Measurements from ENCODE around the gene CPA1. TPM values are rescaled to one million over a fixed set of nuclear protein-coding genes. Genes with fewer than 3 reads are reported as not detected.
A peak's percentile ranks its signal among the peaks of the same experiment; 100 is the strongest.

Gene CPA1
- total RNA-seq, 1 experiment from 2014 or later, result not detected

- DNase-seq (ENCODE audit: low read depth), result no peak
These were observed 14.3 kb downstream of the CPA1 start for GRCh38 chr7:130394421-130395195.

DNA sequence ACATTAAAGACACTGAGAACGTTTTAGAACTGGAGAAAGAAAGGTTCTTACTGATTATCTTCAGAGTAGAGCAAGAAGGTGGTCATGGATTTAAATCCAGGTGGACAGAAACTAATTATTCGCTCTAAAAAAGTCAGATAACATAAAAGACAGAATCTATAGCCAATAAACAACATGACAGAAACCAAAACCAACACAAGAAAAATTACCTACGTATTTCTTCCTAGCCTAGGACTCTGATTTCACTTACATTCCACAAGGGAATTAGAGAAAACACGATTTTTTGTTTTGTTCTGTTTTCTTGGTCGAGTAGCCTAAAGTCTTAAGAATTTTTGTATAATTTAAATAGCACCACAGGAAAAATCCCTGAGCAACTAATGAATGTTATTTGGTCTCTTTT, 15.1 kb downstream of the CPA1 start:
- no peak for DNase-seq (ENCODE audit: low read depth)

DNA sequence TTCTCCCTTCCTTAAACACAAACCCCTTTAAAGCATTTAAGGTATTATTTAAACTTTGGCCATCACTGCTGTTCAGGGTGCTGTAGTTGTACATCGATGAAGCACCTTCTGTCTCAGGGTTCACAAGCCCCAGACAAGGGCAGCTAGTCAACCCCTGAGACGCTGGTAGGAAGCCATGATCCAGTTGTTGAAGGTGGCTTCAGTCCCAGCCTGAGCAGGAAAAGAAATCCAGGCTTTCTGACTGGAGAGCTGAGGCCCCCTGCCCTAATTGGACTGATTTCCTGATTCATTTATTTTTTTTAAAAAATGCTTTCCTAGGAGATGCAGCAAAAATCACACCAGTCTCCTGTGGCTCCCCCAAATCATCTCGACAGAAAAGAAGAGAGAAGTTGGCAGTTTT, 15.8 kb downstream of the CPA1 start:
- DNase-seq (ENCODE audit: low read depth), result no peak

DNA sequence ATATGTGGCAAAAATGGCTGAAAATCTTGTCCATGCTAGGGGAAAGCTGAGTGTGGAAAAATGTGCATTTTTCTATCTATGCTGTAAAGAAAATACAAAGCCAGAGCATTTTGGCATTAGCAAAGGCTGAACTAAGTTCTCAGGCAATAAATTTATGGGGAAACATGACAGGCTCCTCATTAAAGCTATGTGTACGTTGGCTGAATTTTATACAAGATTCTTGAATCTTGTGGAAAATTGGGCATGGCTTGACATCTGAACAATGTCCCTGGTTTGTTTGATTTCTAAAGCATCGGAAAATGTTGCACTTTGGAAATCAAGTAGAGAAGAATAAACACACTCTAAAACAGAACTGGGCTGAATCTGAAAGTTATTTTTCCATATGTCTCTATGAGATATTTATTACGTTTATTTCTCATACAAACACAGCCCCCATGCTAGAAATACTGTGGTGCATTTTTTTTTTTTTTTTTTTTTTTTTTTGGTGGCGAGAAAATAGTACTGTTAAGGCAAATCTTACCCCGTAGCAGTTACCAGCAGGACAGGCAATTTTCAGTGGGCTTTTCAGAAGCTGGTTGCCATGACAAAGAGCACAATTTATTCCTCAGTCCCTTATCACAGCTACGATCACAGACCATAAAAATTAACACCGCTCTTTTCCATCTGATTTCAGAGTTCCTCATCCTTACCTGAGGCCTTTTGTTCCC, 16.9 kb downstream of the CPA1 start:
- no peak for DNase-seq (ENCODE audit: low read depth)

DNA sequence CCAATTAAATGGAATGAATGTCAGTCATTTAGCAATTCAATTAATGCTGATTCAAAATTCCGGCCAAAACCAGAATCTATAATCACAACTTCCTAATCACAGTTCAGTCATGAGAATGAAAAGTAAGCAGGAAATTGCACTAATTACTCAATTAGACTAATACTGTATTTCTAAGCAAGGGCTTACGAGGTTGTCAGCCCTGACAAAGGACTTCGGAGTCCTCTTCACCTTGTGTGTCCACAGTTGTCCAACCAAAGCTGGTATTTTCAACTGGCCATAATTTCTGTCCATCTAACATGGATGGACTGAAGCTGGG, 17.4 kb downstream of the CPA1 start:
- no peak for DNase-seq (ENCODE audit: low read depth)

DNA sequence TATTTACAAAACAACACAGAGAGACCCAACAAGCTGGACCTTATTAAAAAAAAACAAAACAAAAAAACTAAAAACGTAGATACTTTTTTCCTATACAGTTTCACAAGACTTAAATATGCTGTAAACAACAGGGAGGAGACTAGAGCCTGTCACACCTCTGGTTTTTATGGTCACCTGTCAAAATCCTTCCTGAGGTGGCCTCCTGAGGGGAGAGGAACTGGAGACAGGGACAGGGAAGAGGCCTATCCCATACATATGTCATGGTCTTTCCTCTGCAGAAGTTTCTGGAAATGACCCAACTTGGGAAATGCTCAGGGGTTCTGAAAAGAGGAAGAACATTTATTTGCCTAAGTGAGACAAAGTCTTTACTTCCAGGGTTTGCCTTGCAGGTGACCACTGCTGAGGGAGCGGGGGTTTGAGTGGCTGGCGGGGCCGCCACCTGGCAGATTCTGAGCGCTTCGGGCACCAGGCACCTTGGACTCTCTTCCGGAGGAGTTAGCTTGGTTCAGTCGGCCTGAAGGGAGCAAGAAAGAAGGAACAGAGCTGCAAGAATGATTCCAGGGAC, 18.3 kb downstream of the CPA1 start:
- no peak for DNase-seq (ENCODE audit: low read depth)

GRCh38 chr7:130400120-130400572, 19.9 kb downstream of the CPA1 start:
- DNase-seq (ENCODE audit: low read depth), result no peak

DNA sequence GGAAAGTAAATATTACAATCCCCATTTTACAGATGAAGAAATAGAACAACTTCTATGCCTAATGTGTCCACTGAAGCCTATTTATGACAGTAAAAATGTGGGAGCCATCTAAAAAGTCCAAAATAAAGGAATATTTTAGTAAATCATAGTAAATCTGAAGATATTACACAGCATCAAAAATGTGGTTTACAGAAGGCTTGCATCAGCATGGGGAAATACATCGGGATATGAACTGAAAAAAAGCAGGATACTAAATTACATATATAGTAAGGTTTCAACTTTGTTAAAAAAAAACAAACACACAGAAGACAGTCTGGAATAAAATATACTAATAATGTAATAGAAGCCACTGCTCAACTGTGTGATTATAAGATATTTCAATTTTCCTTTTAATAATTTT, 20.8 kb downstream of the CPA1 start:
- no peak for DNase-seq (ENCODE audit: low read depth)

DNA sequence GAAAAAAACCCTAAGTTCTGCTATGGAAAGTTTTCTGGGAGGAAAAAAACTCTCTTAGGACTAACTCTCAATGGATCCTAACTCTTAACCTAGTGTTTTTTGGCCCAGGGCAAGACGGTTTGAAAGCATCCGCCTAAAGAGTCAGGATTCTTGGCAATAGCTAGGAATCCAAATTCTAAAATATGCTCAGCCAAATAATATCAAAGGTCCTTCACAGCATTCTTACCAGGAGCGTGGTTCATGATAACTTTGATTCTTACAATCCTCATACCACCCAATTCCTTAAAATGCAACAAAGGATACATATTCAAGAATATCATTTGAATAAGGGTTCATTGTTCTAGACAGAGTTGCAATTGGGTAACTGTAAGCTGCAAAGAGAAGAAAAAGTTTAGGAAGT, 21.3 kb downstream of the CPA1 start:
- DNase-seq (ENCODE audit: low read depth), result no peak

DNA sequence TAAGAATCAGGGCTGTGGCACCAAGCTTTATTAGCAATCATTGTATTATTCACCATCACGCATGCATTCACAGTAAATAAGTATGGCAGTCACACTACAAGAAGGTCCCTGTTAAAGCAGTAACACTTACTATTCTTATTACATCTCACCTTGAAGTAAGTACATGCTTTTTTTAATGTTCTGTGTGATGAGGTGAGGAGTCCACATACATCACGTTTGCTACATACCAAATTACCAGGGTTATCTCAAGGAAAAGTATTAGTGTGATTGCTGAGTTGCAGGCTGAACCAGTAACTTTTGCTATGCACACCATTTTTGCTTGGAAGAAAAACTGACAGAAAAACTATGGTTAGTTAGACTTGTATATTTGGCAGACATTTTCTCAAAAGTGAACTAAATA, 24.7 kb downstream of the CPA1 start:
- no peak for DNase-seq (ENCODE audit: low read depth)

DNA sequence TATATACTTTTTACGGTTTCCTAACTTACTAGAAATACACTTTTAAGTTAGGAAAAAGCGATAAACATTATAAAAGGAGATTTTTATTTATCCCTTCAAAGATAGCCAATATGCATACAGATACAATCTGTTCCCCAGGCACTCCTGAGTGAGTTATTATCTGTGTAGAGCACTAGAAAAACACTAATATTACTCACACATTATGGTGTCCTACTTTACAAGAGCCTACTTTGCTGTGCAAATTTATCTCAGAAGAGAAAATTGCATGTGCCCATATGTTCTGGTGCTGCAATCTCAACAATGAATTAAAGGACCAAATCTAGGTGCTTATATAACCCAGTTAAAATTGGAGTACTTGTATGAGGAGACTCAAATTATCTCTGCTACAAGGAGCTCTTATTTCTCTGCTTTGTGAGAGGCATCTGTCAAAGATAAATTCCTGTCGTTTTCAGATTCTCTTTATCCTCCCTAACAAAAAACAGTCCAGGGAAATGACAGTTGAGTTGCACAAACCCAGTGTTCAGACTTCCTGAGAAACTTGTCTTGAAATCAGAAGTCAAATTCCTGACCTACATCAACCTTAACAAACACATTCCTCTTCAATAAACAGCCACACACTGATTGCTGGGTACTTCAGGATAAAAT, 28.9 kb downstream of the CPA1 start:
- DNase-seq (ENCODE audit: low read depth), result no peak

DNA sequence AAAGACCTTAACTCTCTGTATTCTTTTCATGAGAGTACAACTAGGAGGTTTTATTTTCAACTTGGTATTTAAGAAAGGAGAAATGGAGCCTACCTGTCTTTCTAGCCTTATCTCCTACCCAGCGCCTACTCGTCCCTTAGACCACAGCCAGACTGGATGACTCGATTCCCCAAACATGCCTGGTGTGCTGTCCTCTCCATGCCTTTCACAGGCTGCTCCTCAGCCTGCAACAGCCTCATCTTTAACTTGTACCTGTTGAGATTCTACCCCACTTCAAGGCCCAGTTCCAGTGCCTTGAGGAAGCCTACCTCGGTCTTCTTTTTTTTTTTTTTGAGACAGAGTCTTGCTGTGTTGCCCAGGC, 29.4 kb downstream of the CPA1 start:
- DNase-seq (ENCODE audit: low read depth), result no peak

- DNase-seq (ENCODE audit: low read depth), result no peak
These were observed 30.7 kb downstream of the CPA1 start for GRCh38 chr7:130410868-130411541.

- no peak for DNase-seq (ENCODE audit: low read depth)
These were observed 32.9 kb downstream of the CPA1 start for GRCh38 chr7:130413201-130413600.

DNA sequence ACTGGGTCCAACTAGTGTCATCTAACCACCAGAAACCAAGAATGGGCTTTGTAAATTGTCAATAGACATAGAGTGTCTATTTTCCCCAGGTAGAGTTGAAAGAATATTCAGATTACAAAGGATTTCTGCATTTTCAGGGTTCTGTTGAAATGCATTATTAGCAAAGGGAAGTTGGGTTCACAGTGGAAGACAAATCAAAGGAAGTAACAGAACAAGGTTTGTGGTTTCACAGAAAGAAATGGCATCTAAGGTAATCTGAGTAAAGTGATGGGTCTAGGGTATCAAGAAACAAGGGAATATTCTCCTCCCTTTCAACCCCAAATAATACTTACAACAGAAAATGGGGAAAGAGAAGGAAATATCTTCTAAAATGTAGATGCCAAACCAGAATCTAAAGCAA, 34.7 kb downstream of the CPA1 start:
- DNase-seq (ENCODE audit: low read depth), result no peak

DNA sequence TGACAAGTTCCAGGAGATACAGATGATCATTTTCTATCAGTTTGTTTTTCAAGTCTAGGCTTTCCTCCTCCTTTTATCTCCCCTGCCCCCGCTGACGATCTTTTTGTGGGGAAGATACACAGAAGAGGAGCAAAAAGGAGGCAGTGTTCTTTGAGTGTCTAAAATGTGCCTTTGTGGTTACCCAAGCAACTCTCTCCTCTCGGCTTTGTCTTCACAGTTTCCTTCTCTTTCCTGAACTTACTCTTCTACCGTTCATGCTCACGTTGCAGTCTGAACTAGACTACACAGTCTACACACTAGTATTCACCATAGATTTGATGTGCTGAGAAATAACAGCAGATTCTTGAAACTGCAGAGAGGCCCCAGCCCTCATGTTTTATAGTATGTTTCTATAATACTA, 36.9 kb downstream of the CPA1 start:
- no peak for DNase-seq (ENCODE audit: low read depth)

GRCh38 chr7:130418306-130418705, 38.0 kb downstream of the CPA1 start:
- no peak for DNase-seq (ENCODE audit: low read depth)

GRCh38 chr7:130419658-130420057, 39.4 kb downstream of the CPA1 start:
- peak; percentile 43 for DNase-seq (ENCODE audit: low read depth)

DNA sequence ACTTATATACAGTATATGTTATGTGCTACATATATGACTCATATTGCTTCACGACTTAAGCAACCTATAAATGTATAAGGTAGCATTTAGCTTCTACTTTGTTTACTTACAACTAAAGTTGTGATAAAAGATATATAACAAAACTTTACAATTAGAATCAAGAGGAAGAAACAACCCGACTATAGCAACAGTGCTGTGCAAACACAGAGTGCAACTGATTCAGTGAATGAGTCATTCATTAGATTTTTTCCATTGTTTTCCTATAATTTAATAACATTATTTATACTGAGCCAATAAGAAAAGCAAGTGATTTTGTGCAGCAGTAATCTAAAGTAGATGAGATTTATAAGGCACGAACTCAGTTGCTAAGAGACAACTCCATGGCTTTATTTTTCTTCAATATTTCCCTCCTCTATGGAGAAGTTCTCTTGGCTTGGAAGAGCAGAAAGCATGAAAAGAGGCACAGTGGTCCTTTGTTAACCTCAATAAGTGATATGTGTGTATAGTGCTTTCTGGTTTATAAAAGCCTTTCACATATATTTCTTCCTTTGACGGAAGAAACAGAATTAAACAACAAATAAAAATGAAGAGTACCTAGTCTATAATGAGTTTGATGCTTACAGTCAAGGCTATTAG, 40.8 kb downstream of the CPA1 start:
- no peak for DNase-seq (ENCODE audit: low read depth)

DNA sequence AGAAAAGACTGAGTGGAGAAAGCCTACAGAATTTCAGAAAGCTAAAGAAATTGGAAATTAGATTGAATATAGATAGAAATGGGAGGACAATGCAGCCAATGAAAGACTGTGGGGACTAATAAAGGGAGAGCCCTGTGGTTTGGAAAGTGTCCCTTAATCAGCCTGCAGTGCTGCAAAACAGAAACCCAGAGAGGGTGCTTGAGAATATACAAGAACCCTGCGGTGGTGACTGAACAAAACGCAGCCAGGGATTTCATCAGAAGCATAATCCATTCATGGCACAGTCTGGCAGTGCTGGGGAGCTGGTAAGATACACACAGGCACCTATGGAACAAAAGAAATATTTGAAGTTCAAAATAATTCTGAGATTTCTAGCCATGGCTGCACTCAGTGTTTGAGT, 41.4 kb downstream of the CPA1 start:
- DNase-seq (ENCODE audit: low read depth), result peak; percentile 60

GRCh38 chr7:130423501-130424037, 43.3 kb downstream of the CPA1 start:
- no peak for DNase-seq (ENCODE audit: low read depth)
